Tibial nerve (tissue), 4 donors: ENCODE measurements around the gene CDKN1B. TPM values are rescaled to one million over a fixed set of nuclear protein-coding genes. Genes with fewer than 3 reads are reported as not detected.

Experiments used
- DNase-seq, 2 donors: peaks; one replicate each; pipeline ENCODE4 v3.0.0-alpha.2; 2019; ENCODE audit warnings: low spot score in 2 of 2
- H3K27ac ChIP-seq, 4 donors: fragments of 200-600 bp; sonication (generic) in 3 of 4; one replicate each; pipeline ENCODE4 v1.5.1; 2017 to 2019; ENCODE audit warnings: mild to moderate bottlenecking in 1 of 4
- H3K27me3 ChIP-seq, 2 donors: fragments of 200-600 bp; sonication (generic) in 1 of 2; one replicate each; pipeline versions ENCODE4 v1.5.1 to v1.6.0; 2017 to 2019
- H3K36me3 ChIP-seq, 3 donors: fragments of 200-600 bp; sonication (generic); one replicate each; pipeline ENCODE4 v1.5.1; 2018 to 2019
- H3K4me1 ChIP-seq, 4 donors: fragments of 200-600 bp; sonication (generic) in 3 of 4; one replicate each; pipeline ENCODE4 v1.5.1; 2017 to 2019
- H3K4me3 ChIP-seq, 4 donors: fragments of 200-600 bp; sonication (generic) in 3 of 4; one replicate each; pipeline ENCODE4 v1.5.1; 2017 to 2019; ENCODE audit warnings: mild to moderate bottlenecking in 1 of 4, moderate library complexity in 1 of 4
- H3K9me3 ChIP-seq, 4 donors: fragments of 200-600 bp; sonication (generic) in 3 of 4; one replicate each; pipeline ENCODE4 v1.5.1; 2017 to 2019
- EP300 ChIP-seq, 2 donors: sonication (generic); formaldehyde crosslinking; IDR thresholded peaks; one replicate each; pipeline ENCODE4 v1.6.1; 2017; ENCODE audit warnings: antibody characterized with exemption in 2 of 2, mild to moderate bottlenecking in 1 of 2
- POLR2A ChIP-seq, 2 donors: fragments of 450-650 bp; IDR thresholded peaks; one replicate each; pipeline ENCODE4 v1.6.1; 2017; ENCODE audit warnings: antibody characterized with exemption in 2 of 2, mild to moderate bottlenecking in 2 of 2, moderate library complexity in 2 of 2
- whole genome bisulfite sequencing, 2 donors: methylation state at CpG; one replicate each; pipeline ENCODE4 v1.1.5; 2018; 5-methylcytosine and 5-hydroxymethylcytosine counted together
- total RNA-seq, 4 donors: library from RNA; depleted of rRNA; stranded (reverse); fragments of >200 nt; gene quantifications; one replicate each; pipeline ENCODE4 v1.1.0, GENCODE V29; 2016
- TF ChIP-seq, protein P1 (sequence below), 5 experiments: fragments of 200-600 bp in 3 of 5; fragments of 450-650 bp in 2 of 5; sonication (generic) in 3 of 5; IDR thresholded peaks; one replicate each; pipeline ENCODE4 v1.5.1; 2016 to 2019; ENCODE audit warnings: antibody characterized with exemption in 5 of 5, mild to moderate bottlenecking in 3 of 5, moderate library complexity in 2 of 5

CDKN1B gene
- total RNA-seq, 4 donors from 2014 or later = 77.4 to 142 (median 114) TPM

DNA sequence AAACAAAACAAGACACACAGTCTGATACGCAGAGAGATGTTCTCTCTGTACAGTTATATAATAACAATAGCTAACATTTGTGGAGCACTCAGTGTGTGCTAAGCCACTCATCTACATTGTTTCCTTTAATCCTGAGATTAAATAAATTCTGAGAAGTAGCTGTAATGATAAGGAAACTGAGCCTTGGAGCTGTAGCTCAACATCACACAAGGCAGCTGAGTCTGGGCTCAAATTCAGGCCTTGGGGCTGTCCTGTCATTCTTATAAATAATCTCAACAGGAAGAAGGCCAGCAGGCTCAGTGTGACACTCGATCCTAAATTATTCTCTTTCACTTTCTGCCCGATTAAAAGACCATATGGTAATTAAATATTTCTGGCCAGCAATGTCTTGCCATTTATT is 24.5 kb downstream of the CDKN1B start:
- TF ChIP-seq, protein P1, sequence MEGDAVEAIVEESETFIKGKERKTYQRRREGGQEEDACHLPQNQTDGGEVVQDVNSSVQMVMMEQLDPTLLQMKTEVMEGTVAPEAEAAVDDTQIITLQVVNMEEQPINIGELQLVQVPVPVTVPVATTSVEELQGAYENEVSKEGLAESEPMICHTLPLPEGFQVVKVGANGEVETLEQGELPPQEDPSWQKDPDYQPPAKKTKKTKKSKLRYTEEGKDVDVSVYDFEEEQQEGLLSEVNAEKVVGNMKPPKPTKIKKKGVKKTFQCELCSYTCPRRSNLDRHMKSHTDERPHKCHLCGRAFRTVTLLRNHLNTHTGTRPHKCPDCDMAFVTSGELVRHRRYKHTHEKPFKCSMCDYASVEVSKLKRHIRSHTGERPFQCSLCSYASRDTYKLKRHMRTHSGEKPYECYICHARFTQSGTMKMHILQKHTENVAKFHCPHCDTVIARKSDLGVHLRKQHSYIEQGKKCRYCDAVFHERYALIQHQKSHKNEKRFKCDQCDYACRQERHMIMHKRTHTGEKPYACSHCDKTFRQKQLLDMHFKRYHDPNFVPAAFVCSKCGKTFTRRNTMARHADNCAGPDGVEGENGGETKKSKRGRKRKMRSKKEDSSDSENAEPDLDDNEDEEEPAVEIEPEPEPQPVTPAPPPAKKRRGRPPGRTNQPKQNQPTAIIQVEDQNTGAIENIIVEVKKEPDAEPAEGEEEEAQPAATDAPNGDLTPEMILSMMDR (IDR thresholded peaks at IDR 0.05) = no peak
- TF ChIP-seq EP300 (IDR thresholded peaks at IDR 0.05) (no peak), POLR2A (IDR thresholded peaks at IDR 0.05) (no peak)
- 21 to 25% methylated on average over 3 of the region's 3 CpGs for WGBS, 2 donors

DNA sequence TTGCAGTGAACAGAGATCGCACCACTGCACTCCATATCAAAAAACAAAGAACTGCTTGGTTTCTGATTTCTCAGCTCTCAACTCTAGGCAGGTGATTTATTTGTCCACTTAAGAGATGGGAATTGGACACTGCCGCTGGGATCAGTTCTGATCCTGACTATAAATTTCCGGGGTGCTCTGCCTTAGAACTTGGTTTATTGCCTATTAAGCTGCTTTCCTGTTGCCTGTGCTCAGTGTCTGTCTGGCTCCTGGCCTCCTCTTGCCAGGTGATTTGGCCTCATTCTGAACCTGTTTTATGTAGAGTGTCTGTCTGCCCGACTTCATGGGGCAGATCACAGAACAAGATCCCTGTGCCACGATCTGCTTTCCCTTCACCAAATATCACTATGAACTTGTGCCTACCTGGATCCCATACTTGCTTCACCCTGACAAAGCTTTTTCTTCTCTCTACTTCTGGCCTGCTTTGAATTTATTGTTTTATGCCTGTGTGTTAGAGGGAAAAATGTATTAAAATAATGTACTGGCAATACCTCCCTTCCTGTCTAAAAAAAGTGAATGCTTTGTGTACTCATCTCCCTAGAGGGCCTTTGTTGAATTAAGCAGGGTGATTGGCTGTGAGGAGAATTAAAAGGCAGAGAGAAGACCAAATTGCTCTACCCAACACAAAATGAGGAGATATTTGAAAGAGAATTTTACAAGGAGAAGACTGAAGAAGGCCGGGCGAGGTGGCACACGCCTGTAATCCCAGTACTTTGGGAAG is 27.6 kb downstream of the CDKN1B start:
- TF ChIP-seq EP300 (IDR thresholded peaks at IDR 0.05) = no peak
- no peak for TF ChIP-seq POLR2A (IDR thresholded peaks at IDR 0.05)
- TF ChIP-seq, protein P1 (IDR thresholded peaks at IDR 0.05) = no peak
- Histone ChIP-seq H3K4me1 (peaks cover 0 to 19% (median 0%) of the 10 kb centered on the region in 4 donors), H3K9me3 (no peaks in the 10 kb centered on the region), H3K27ac (no peak overlapping the region), H3K36me3 (no peaks in the 10 kb centered on the region), H3K27me3 (no peaks in the 10 kb centered on the region), H3K4me3 (no peak overlapping the region)
- DNase-seq = no peak
- WGBS, 2 donors = 80 to 81% methylated on average over 8 of the region's 8 CpGs

More for the DNA sequence above, 24.5 kb downstream of the CDKN1B start:
- DNase-seq = no peak
- Histone ChIP-seq H3K27me3 (no peaks in the 10 kb centered on the region), H3K4me3 (no peak overlapping the region), H3K36me3 (no peaks in the 10 kb centered on the region), H3K27ac (peak overlapping the region in 1 of 4 donors; percentile 45), H3K4me1 (peaks cover 0 to 19% (median 0%) of the 10 kb centered on the region in 4 donors), H3K9me3 (no peaks in the 10 kb centered on the region)

DNA sequence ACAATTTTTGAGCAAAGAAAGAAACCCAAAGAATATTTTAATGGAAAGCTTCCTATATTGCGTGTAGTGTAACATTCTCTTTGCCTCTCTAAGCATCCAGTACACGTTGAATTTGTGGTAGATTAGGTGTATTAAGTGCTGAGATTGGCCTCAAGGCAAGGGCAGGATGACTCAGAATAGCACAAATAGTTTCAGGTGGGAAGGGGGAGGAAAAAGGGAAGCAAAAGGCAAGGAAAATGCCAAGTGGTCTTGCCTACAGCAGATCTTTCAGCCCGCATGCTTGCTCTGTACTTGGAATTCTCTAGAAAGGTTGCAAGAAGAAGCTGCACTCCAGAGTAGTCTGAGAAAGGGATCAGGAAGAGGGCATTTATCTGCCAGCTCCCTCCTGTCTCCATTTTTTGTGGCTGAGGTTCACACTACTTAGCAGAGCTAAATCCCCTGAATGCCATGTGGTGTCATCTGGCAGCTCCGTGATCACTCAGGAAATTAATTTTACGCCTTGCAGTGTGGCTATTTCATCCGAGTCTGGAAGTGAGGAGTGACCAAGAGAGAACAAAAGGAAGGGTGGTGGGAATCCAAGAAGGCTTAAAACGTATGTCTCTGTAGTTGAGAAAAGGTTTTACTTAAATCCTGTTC is 28.5 kb downstream of the CDKN1B start:
- Histone ChIP-seq H3K4me1 (peaks cover 0 to 19% (median 0%) of the 10 kb centered on the region in 4 donors), H3K36me3 (no peaks in the 10 kb centered on the region), H3K9me3 (no peaks in the 10 kb centered on the region), H3K27me3 (no peaks in the 10 kb centered on the region), H3K4me3 (no peak overlapping the region), H3K27ac (no peak overlapping the region)
- TF ChIP-seq POLR2A (IDR thresholded peaks at IDR 0.05) (no peak), EP300 (IDR thresholded peaks at IDR 0.05) (no peak)
- TF ChIP-seq, protein P1 (IDR thresholded peaks at IDR 0.05) = no peak
- DNase-seq = no peak
- 85 to 87% methylated on average over 6 to 7 of the region's 7 CpGs for WGBS, 2 donors

DNA sequence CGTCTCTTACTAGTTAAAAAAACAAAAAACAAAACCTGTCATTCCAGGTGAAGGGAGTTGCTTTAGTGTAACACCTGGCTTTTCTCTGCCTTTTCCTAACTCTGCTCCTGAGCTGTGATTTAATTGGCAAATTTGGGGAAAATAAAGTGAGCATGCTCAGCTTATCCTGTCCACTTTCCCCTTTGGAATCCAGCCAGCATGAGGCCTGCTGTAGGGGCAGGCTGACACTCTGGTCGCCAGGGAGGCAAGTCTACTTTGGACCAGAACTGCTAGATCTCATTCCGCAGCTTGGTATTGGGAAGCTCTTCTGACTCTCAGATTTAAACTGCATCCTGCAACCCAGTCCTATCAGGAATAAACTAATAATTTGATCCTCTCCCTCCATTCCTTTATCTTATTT is 30.1 kb downstream of the CDKN1B start:
- H3K36me3 ChIP-seq = no peaks in the 10 kb centered on the region
- H3K4me1 ChIP-seq = peaks cover 0 to 10% (median 0%) of the 10 kb centered on the region in 4 donors
- no peak overlapping the region for H3K27ac ChIP-seq
- no peaks in the 10 kb centered on the region for H3K27me3 ChIP-seq
- DNase-seq = no peak
- H3K4me3 ChIP-seq = no peak overlapping the region
- H3K9me3 ChIP-seq = no peaks in the 10 kb centered on the region
- 72% methylated on average over 3 of the region's 3 CpGs for WGBS, 2 donors
- TF ChIP-seq, protein P1 (IDR thresholded peaks at IDR 0.05) = no peak
- TF ChIP-seq POLR2A (IDR thresholded peaks at IDR 0.05) = no peak
- no peak for TF ChIP-seq EP300 (IDR thresholded peaks at IDR 0.05)

DNA sequence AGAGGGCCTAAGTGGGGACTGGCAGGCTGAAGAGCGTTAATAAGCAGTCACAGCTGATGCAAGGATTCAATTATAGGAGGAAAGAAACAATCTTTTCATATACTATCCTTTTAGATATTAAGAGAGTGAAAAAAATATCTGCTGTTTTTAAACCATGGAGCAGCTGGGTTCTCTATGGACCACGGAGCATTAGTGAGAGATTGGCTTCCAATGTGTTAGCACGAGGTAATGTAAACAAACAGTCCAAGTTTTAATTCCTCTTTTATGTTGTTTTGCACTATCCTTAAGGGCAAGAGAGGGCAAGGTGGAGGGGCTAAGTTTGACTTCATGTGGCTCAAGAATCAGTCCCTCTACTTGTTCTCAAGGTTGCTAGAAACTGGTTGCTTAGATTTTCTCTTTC is 30.9 kb downstream of the CDKN1B start:
- no peak overlapping the region for H3K4me3 ChIP-seq
- DNase-seq = no peak
- TF ChIP-seq EP300 (IDR thresholded peaks at IDR 0.05) (no peak), POLR2A (IDR thresholded peaks at IDR 0.05) (no peak)
- TF ChIP-seq, protein P1 (IDR thresholded peaks at IDR 0.05) = no peak
- H3K4me1 ChIP-seq = peaks cover 0 to 10% (median 0%) of the 10 kb centered on the region in 4 donors
- no peaks in the 10 kb centered on the region for H3K27me3 ChIP-seq
- no peaks in the 10 kb centered on the region for H3K9me3 ChIP-seq
- peak overlapping the region in 1 of 4 donors; percentile 91 for H3K27ac ChIP-seq
- WGBS, 2 donors = 54 to 60% methylated on average over 3 of the region's 3 CpGs
- no peaks in the 10 kb centered on the region for H3K36me3 ChIP-seq
